ENCODE results near the gene MPV17. TPM values are rescaled to one million over a fixed set of nuclear protein-coding genes. Genes with fewer than 3 reads are reported as not detected.

The MPV17 gene
- total and polyA plus RNA-seq, 7 donors: 11.9 to 29.0 (median 14.5) TPM

- peaks cover 13% of the 10 kb centered on the region for H3K4me1 ChIP-seq
- ATAC-seq: peak in 1 of 4 donors; percentile 1
- H3K27me3 ChIP-seq (ENCODE audit: insufficient read depth in 3 of 3, low read length in 2 of 3): no peaks in the 10 kb centered on the region
- intact Hi-C loops (cut with DNase I): no loop called here
- 57 to 83% (median 65%) methylated on average over 3 of the region's 3 CpGs for WGBS, 3 donors
- peak overlapping the region; percentile 19 for H3K27ac ChIP-seq
- H3K4me3 ChIP-seq: no peak overlapping the region
- no peak for DNase-seq
- TF ChIP-seq CTCF (IDR thresholded peaks at IDR 0.05): no peak
- peaks cover 0 to 28% of the 10 kb centered on the region in 2 donors for H3K36me3 ChIP-seq (ENCODE audit: insufficient read depth in 1 of 2, low read depth in 1 of 2)
- H3K9me3 ChIP-seq: no peaks in the 10 kb centered on the region
Measured at GRCh38 chr2:27312152-27312551, 10.7 kb downstream of the MPV17 start.

DNA sequence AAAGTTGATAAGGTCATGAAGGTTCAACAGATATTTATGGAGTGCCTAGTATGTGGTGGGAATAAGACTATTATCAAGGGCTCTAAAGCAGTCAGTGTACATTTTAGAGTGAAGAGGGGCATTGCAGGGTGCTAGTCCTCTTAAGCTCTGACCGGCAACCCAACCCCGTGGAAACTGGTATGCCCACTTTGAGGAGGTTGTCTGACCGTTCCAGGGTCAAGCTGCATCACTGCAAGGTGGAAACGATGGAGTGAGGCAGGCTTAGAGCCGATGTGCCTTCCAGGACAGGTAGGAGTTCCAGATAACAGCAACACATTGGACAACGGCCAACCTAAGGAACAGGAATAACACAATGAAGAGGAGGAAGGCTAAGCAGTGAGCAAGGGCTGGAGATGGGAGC is 13.2 kb downstream of the MPV17 start:
- WGBS, 3 donors: 80 to 94% (median 81%) methylated on average over 6 of the region's 6 CpGs
- Histone ChIP-seq H3K27ac (peak overlapping the region; percentile 30), H3K27me3 (ENCODE audit: insufficient read depth in 3 of 3, low read length in 2 of 3) (no peaks in the 10 kb centered on the region), H3K36me3 (ENCODE audit: insufficient read depth in 1 of 2, low read depth in 1 of 2) (peaks cover 0 to 53% of the 10 kb centered on the region in 2 donors), H3K9me3 (no peaks in the 10 kb centered on the region), H3K4me3 (no peak overlapping the region), H3K4me1 (peaks cover 6% of the 10 kb centered on the region)
- no peak for ATAC-seq
- intact Hi-C loops (cut with DNase I): loop anchor here in 1 of 2 donors (10.0 kb wide), 1 partner anchor 335 kb away; the partner anchor contains the start of gene MAPRE3
- DNase-seq: no peak
- TF ChIP-seq CTCF (IDR thresholded peaks at IDR 0.05): no peak

- peak within 1 kb of the TSS; percentile 53 for H3K27ac ChIP-seq
- peaks cover 5% of the 10 kb centered on the region for H3K4me1 ChIP-seq
- 41 to 45% (median 41%) methylated on average over 20 to 25 of the region's 25 CpGs for WGBS, 3 donors
- no peaks in the 10 kb centered on the region for H3K27me3 ChIP-seq (ENCODE audit: insufficient read depth in 3 of 3, low read length in 2 of 3)
- no peak for TF ChIP-seq CTCF (IDR thresholded peaks at IDR 0.05)
- peak; percentile 6 to 25 (median 10) for ATAC-seq
- H3K4me3 ChIP-seq: no peak within 1 kb of the TSS
- no peaks in the 10 kb centered on the region for H3K9me3 ChIP-seq
- DNase-seq: peak; percentile 53 to 76
- peaks cover 0 to 65% of the 10 kb centered on the region in 2 donors for H3K36me3 ChIP-seq (ENCODE audit: insufficient read depth in 1 of 2, low read depth in 1 of 2)
- intact Hi-C loops (cut with DNase I): loop anchor here in 1 of 2 donors (10.0 kb wide), 1 partner anchor 334 kb away; the partner anchor contains the start of gene MAPRE3
Measured at GRCh38 chr2:27308359-27308881, 14.5 kb downstream of the MPV17 start, which contains the start of gene UCN. Gene UCN (minus strand): TSS chr2:27308445. CDS start chr2:27307895, 550 bp downstream.

DNA sequence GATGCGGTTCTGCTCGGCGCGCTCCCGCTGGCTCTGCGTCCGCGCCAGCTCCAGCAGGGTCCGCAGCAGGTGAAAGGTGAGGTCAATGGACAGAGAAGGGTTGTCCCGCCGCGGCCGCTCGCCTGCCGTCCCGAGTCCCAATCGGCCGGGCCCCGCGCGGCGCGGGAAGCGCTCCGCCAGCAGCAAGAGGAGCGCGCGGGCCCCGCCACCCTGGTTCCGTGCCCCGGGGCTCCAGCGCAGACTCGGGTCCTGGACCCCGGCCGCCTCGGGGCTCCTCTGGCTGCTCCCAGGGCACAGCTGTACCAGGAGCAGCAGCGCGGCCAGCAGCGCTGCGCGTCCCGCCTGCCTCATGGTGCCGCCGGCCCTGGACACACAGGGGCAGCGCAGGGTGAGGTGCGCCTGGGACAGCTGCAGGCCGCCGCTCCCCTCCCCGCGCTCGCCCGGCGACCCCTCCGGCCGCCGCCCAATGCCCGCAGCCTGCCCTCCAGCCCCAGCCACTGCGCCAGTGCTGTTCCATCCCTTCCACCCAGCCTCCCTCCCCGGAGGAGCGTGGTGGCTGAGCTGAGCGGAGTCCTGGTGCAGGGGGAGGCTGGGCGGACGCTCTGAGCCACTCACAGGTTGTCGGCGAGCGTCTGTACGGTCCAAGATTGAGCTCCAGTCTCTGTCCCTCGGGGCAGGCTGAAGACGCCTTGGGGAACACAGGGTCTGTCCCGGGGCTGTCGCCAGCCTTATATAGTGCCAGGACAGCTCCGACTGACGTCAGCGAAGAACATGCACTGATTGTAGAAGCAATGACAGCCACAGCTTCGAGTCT is 15.1 kb downstream of the MPV17 start:
- WGBS, 3 donors: 25 to 30% (median 25%) methylated on average over 44 to 75 of the region's 75 CpGs
- TF ChIP-seq CTCF (IDR thresholded peaks at IDR 0.05): no peak
- peaks cover 0 to 69% of the 10 kb centered on the region in 2 donors for H3K36me3 ChIP-seq (ENCODE audit: insufficient read depth in 1 of 2, low read depth in 1 of 2)

More for the DNA sequence above, 15.1 kb downstream of the MPV17 start:
- H3K4me3 ChIP-seq: no peak overlapping the region
- no peaks in the 10 kb centered on the region for H3K27me3 ChIP-seq (ENCODE audit: insufficient read depth in 3 of 3, low read length in 2 of 3)
- H3K9me3 ChIP-seq: no peaks in the 10 kb centered on the region
- peaks cover 5% of the 10 kb centered on the region for H3K4me1 ChIP-seq
- peak overlapping the region; percentile 53 for H3K27ac ChIP-seq
- DNase-seq (peak in 1 of 2 donors; percentile 66), ATAC-seq (peak; percentile 4 to 9 (median 5))
- intact Hi-C loops (cut with DNase I): loop anchor here in 1 of 2 donors (10.0 kb wide), 1 partner anchor 333 kb away; the partner anchor contains the start of gene MAPRE3
